Activated B cell treated with CpG ODN at 0.5 μM for 24 hours (primary cell): Measurements from ENCODE around the gene ADCK1. TPM values are rescaled to one million over a fixed set of nuclear protein-coding genes. Genes with fewer than 3 reads are reported as not detected.

ENCODE experiments used
- ATAC-seq: fragments of 200-7000 bp; cut with Tn5 transposase; one replicate; pipeline ENCODE4 v1.10.0; 2021; ENCODE audit warnings: low read depth, mild to moderate bottlenecking, moderate library complexity
- CTCF ChIA-PET: fragments of 350-600 bp; sonication (Branson Sonifier 250); formaldehyde crosslinking; loops from one replicate; lab custom pipeline; 2021; ENCODE audit warnings: antibody characterized with exemption; lab: Charles Lee
- POLR2A ChIA-PET: fragments of 350-600 bp; sonication (Branson Sonifier 250); formaldehyde crosslinking; loops from one replicate; lab custom pipeline; 2021; ENCODE audit warnings: antibody characterized with exemption; lab: Charles Lee
- DNase-seq: peaks from one replicate; pipeline ENCODE4 v3.0.0; 2022
- H3K27ac Mint-ChIP-seq: one replicate; pipeline ENCODE4 v1.8.0; 2020; ENCODE audit warnings: mixed read lengths
- H3K27me3 Mint-ChIP-seq: one replicate; pipeline ENCODE4 v1.8.0; 2021; ENCODE audit warnings: mixed read lengths
- H3K36me3 Mint-ChIP-seq: one replicate; pipeline ENCODE4 v1.8.0; 2021; ENCODE audit warnings: low read depth, mixed read lengths
- H3K4me1 Mint-ChIP-seq: one replicate; pipeline ENCODE4 v1.8.0; 2021; ENCODE audit warnings: mixed read lengths
- H3K4me3 Mint-ChIP-seq: one replicate; pipeline ENCODE4 v1.8.0; 2020; ENCODE audit warnings: mild to moderate bottlenecking, mixed read lengths
- H3K9me3 Mint-ChIP-seq: one replicate; pipeline ENCODE4 v1.8.0; 2020; ENCODE audit warnings: mixed read lengths
- intact Hi-C: fragments of 100-400 bp; cut with micrococcal nuclease; formaldehyde crosslinking; loops from one replicate; pipeline ENCODE4 v1.15.1; 2024
- total RNA-seq: library from RNA; stranded (reverse); gene quantifications from 2 replicates; pipeline ENCODE4 v1.2.3, GENCODE V29; 2022
- TF ChIP-seq, protein P1 (sequence below): fragments of 200-600 bp; IDR thresholded peaks from one replicate; pipeline ENCODE4 v1.8.0; 2022; ENCODE audit warnings: antibody characterized with exemption, mild to moderate bottlenecking

Gene ADCK1
- total RNA-seq, 1 donor from 2014 or later, result 8.6 TPM

DNA sequence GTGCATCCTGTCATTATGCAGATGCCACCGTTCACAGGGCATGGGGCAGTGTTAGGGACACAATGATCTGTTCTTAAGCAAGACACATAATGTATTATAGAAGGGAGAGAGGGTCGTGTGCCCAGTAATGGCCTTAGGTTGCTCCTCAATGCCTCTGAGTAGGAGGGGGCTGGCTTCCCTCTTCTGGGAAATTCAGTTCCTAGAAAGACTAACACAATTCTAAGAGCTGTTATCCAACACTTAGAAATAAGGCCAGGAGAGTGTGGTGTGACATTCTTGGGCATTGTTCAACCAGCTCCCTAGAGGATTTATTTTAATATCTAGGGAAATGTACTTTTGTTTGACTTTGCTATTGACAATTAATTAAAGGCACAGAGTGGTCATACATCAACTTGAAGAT lies 118.5 kb downstream of the ADCK1 start:
- Mint-ChIP-seq H3K27ac (no peak overlapping the region), H3K4me1 (no peaks in the 10 kb centered on the region), H3K36me3 (peaks cover 8% of the 10 kb centered on the region), H3K9me3 (peaks cover 4% of the 10 kb centered on the region), H3K27me3 (no peaks in the 10 kb centered on the region), H3K4me3 (no peak overlapping the region)
- TF ChIP-seq, protein P1, sequence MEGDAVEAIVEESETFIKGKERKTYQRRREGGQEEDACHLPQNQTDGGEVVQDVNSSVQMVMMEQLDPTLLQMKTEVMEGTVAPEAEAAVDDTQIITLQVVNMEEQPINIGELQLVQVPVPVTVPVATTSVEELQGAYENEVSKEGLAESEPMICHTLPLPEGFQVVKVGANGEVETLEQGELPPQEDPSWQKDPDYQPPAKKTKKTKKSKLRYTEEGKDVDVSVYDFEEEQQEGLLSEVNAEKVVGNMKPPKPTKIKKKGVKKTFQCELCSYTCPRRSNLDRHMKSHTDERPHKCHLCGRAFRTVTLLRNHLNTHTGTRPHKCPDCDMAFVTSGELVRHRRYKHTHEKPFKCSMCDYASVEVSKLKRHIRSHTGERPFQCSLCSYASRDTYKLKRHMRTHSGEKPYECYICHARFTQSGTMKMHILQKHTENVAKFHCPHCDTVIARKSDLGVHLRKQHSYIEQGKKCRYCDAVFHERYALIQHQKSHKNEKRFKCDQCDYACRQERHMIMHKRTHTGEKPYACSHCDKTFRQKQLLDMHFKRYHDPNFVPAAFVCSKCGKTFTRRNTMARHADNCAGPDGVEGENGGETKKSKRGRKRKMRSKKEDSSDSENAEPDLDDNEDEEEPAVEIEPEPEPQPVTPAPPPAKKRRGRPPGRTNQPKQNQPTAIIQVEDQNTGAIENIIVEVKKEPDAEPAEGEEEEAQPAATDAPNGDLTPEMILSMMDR, result no peak
- POLR2A ChIA-PET, result no interaction called here
- no peak for ATAC-seq
- CTCF ChIA-PET, result no interaction called here
- intact Hi-C loops, result no loop called here
- no peak for DNase-seq

DNA sequence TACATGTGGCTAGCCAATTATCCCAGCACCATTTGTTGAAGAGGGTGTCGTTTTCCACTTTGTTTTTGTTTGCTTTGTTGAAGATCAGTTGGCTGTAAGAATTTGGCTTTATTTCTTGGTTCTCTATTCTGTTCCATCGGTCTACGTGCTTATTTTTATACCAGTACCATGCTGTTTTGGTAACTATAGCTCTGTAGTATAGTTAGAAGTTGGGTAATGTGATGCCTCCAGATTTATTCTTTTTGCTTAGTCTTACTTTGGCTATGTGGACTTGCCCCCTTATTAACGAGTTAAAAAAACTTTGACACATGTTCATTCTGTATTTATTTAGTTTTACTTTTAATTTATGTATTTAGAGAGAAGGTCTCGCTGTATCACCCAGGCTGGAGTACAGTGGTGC lies 120.4 kb downstream of the ADCK1 start:
- Mint-ChIP-seq H3K9me3 (peaks cover 4% of the 10 kb centered on the region), H3K4me1 (no peaks in the 10 kb centered on the region), H3K4me3 (no peak overlapping the region), H3K36me3 (peaks cover 10% of the 10 kb centered on the region), H3K27me3 (no peaks in the 10 kb centered on the region), H3K27ac (no peak overlapping the region)
- ChIA-PET CTCF (no interaction called here), POLR2A (no interaction called here)
- TF ChIP-seq, protein P1, result no peak
- intact Hi-C loops, result no loop called here
- ATAC-seq (no peak), DNase-seq (no peak)

DNA sequence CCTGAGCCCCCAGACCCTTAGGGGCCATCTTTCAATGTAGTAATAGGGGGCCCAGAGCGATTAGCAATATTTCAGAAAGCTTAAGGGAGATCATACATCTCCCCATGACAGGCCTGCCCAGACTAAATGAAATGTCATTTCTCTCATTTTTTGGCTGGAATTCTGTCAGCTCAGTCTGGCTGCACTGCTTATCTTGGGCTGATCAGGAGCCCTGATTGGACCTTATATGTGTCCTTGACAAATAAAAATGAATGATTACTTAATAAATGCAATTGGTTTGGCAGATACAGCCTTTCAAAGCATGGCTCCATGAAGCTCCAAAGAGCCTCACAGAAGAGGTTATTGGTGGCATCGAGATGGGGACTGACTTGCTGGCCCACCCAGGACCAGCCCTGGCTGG lies 121.9 kb downstream of the ADCK1 start:
- intact Hi-C loops, result no loop called here
- Mint-ChIP-seq H3K27me3 (no peaks in the 10 kb centered on the region), H3K4me3 (no peak overlapping the region), H3K27ac (no peak overlapping the region), H3K36me3 (peaks cover 18% of the 10 kb centered on the region), H3K9me3 (peaks cover 4% of the 10 kb centered on the region), H3K4me1 (no peaks in the 10 kb centered on the region)
- no peak for ATAC-seq
- CTCF ChIA-PET, result no interaction called here
- TF ChIP-seq, protein P1, result no peak
- no peak for DNase-seq
- POLR2A ChIA-PET, result no interaction called here

DNA sequence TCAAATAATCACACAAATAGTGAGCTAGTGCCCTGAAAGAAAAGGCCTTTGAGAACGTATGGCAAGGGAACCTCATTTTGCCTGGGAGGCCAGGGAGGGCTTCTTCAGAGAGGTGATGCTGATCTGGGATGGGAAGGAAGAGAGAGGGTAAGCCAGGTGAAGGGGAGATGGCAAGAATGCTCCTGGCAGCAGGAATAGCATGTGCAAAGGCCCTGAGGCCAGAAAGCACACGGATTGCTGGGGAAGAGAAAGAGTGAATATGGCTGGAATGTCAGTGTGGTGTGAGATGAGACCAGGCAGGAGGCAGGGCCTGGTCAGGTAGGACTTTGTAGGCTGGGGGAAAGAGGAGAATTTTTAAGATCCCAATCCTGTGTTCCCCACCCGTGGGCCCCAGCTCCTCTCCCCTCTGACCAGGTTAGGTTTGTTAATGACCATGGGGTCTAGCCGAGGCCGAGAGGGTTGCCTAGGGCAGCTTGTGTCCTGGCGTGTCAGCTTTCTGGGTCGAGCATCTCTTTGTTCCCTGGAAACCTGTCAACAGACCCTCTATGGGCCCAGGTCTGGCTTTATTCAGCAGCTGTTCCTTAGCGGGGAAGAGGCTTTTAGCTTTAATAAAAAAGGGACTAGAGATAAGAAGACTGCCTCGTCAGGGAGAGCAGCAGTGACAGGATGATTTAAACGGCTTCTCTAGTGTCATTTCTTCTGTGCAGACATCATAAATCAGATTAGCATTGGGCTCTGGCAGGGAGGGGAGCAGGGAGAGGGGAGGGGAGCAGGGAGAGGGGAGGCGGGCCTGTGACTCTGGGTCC lies 123.4 kb downstream of the ADCK1 start:
- no peak overlapping the region for H3K4me3 Mint-ChIP-seq
- H3K27ac Mint-ChIP-seq, result no peak overlapping the region

DNA sequence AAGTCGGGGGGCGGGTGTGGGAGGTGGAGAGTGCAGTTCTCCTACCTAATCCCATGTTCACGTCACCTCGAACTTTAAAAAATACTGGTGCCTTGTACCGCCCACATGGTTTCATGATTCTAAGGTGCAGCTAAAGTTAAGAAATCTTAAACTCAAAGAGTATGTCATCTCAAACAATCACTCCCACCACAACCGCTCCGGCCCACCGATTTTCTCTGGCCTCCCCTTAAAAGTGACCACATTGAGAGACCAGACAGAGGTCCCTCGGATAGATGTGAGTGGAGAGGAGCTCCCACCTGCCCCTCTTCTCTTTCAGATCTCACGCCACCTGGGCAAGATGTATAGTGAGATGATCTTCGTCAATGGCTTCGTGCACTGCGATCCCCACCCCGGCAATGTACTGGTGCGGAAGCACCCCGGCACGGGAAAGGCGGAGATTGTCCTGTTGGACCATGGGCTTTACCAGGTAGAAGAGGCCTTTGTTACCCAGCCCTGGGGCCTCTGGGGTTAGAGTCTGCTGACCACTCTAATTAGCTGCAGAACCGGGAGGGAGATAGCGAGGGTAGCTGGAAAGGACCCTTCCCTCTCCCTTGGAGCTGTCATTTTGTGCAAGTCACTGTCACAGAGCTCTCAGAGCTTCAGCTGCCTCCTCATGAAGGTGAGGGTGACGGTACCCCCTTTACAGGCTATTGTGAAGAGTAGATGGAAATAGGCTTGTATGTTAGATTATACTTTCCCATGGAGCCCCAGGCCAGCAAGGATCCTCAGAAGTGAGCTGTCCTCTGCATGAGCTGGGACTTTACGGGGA lies 124.4 kb downstream of the ADCK1 start:
- Mint-ChIP-seq H3K27me3 (no peaks in the 10 kb centered on the region), H3K4me3 (no peak overlapping the region), H3K9me3 (peaks cover 4% of the 10 kb centered on the region), H3K27ac (no peak overlapping the region), H3K36me3 (peaks cover 24% of the 10 kb centered on the region), H3K4me1 (no peaks in the 10 kb centered on the region)
- no peak for ATAC-seq
- ChIA-PET POLR2A (no interaction called here), CTCF (no interaction called here)
- intact Hi-C loops, result no loop called here
- no peak for DNase-seq
- TF ChIP-seq, protein P1, result no peak

More for the DNA sequence above, 123.4 kb downstream of the ADCK1 start:
- Mint-ChIP-seq H3K36me3 (peaks cover 24% of the 10 kb centered on the region), H3K4me1 (no peaks in the 10 kb centered on the region), H3K9me3 (peaks cover 4% of the 10 kb centered on the region), H3K27me3 (no peaks in the 10 kb centered on the region)
- TF ChIP-seq, protein P1, result no peak
- intact Hi-C loops, result no loop called here
- POLR2A ChIA-PET, result no interaction called here
- CTCF ChIA-PET, result no interaction called here
- ATAC-seq (no peak), DNase-seq (no peak)
